Renal cortical epithelial cell (primary cell): ENCODE measurements around the gene KLHL30. TPM values are rescaled to one million over a fixed set of nuclear protein-coding genes. Genes with fewer than 3 reads are reported as not detected.
A peak's percentile ranks its signal among the peaks of the same experiment; 100 is the strongest.

Experiments
- DNase-seq: peaks from one replicate; pipeline ENCODE4 v3.0.0-alpha.2; 2011; ENCODE audit warnings: low read depth
- total RNA-seq: library from RNA; depleted of rRNA; stranded (reverse); fragments of >200 nt; gene quantifications from 2 replicates; pipeline ENCODE4 v1.2.3, GENCODE V29; 2014

Gene KLHL30
- total RNA-seq, 1 donor from 2014 or later, result 0.40 TPM

- no peak for DNase-seq
Observed at GRCh38 chr2:238130696-238131628, 7.5 kb upstream of the KLHL30 start.

- no peak for DNase-seq
Observed at GRCh38 chr2:238131761-238132462, 6.6 kb upstream of the KLHL30 start.

- no peak for DNase-seq
Observed at GRCh38 chr2:238132463-238133450, 5.7 kb upstream of the KLHL30 start.

GRCh38 chr2:238133499-238134392 lies 4.7 kb upstream of the KLHL30 start:
- DNase-seq, result no peak

GRCh38 chr2:238134393-238134785 lies 4.1 kb upstream of the KLHL30 start:
- no peak for DNase-seq

- no peak for DNase-seq
Observed at GRCh38 chr2:238135601-238136150, 2.8 kb upstream of the KLHL30 start.

GRCh38 chr2:238136820-238137537 lies 1.5 kb upstream of the KLHL30 start:
- DNase-seq, result peak; percentile 71

- DNase-seq, result no peak
Observed at GRCh38 chr2:238137885-238138284, 583 bp upstream of the KLHL30 start.

- no peak for DNase-seq
Observed at GRCh38 chr2:238139196-238140039, 950 bp downstream of the KLHL30 start.

GRCh38 chr2:238140040-238140439 lies 1.6 kb downstream of the KLHL30 start:
- DNase-seq, result no peak

GRCh38 chr2:238140721-238141540 lies 2.5 kb downstream of the KLHL30 start:
- no peak for DNase-seq

GRCh38 chr2:238141541-238142318 lies 3.3 kb downstream of the KLHL30 start:
- peak; percentile 83 for DNase-seq

- DNase-seq, result peak; percentile 19
Observed at GRCh38 chr2:238142382-238143205, 4.1 kb downstream of the KLHL30 start.

- peak; percentile 86 for DNase-seq
Observed at GRCh38 chr2:238143239-238143951, 4.9 kb downstream of the KLHL30 start.

- no peak for DNase-seq
Observed at GRCh38 chr2:238144262-238144661, 5.8 kb downstream of the KLHL30 start.
